HG03135 (cell line): ENCODE measurements around the gene SULT2A1.
"Not testable (repeated sequence)": the region's sequence is repeated elsewhere in the genome, so short reads cannot be mapped to it uniquely, and the experiment has no call there.

ENCODE experiments used
- ATAC-seq: cut with Tn5 transposase; IDR thresholded peaks from one replicate; pipeline ENCODE4 v1.9.1; 2021; ENCODE audit warnings: mild to moderate bottlenecking, moderate library complexity; ENCODE audit not compliant: unreplicated experiment

The SULT2A1 gene

DNA sequence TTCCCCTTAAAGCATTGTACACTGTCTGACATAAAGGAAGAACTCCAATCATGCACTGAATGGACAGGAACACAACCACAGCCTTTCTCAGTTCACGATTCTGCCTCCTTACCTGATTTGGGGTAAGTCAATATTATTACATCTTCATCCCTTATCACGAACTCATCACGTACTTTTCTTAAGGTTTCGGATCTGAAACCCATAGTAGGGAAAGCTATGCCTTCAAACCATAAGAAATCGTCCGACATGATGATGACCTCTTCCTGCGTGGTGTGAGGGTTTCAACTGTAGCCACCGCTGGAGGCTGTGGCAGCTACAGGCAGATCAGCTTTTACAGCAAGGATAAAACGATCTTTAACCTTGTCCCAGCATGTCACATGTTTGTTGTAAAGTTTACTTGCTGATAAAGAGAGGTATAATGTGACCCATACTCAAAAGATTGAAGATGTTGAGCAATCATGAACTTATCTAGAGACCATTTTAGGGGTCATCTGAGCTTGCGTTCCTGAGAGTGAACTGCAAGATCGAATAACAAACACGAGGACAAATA is at the start of gene SULT2A1:
SULT2A1 (minus strand) TSS at position 306 of the 550 bp plus-strand sequence; CDS start at position 248, 58 bp downstream.
- no peak for ATAC-seq

- not testable (repeated sequence) for ATAC-seq
Observed at GRCh38 chr19:47928581-47928980, 42.5 kb upstream of the SULT2A1 start.

DNA sequence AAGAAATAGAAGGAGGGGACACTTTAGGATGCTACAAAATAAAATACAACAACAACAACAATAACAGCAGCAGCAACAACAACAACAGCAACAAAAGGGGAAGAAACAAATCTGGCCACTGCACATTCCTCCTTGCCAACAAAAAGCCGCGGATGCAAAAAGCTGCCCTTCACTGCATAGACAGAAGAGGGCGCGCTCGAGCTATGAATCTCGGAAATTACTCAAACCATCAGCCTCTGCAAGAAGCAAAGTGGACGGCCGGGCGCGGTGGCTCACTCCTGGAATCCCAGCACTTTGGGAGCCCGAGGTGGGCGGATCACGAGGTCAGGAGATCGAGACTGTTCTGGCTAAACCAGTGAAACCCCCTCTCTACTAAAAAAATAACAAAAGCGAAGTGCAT is 34.0 kb upstream of the SULT2A1 start:
- ATAC-seq = not testable (repeated sequence)

DNA sequence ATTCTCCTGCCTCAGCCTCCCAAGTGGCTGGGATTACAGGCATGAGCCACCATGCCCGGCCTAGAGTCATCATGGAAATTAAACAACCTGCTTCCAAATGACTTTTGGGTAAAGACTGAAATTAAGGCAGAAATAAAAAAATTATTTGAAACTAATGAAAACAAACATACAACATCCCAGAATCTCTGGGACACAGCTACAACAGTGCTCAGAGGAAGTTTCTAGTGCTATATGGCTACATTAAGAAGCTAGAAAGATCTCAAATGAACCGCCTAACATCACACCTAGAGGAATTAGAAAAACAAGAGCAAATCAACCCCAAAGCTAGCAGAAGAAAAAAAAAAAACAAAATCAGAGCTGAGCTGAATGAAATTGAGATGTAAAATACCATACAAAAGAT is 24.1 kb upstream of the SULT2A1 start:
- not testable (repeated sequence) for ATAC-seq

DNA sequence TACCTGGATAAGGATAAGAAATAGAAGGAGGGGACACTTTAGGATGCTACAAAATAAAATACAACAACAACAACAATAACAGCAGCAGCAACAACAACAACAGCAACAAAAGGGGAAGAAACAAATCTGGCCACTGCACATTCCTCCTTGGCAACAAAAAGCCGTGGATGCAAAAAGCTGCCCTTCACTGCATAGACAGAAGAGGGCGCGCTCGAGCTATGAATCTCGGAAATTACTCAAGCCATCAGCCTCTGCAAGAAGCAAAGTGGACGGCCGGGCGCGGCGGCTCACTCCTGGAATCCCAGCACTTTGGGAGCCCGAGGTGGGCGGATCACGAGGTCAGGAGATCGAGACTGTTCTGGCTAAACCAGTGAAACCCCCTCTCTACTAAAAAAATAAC is 23.2 kb upstream of the SULT2A1 start:
- ATAC-seq = not testable (repeated sequence)

- no peak for ATAC-seq
Observed at GRCh38 chr19:47901370-47901769, 15.3 kb upstream of the SULT2A1 start.

DNA sequence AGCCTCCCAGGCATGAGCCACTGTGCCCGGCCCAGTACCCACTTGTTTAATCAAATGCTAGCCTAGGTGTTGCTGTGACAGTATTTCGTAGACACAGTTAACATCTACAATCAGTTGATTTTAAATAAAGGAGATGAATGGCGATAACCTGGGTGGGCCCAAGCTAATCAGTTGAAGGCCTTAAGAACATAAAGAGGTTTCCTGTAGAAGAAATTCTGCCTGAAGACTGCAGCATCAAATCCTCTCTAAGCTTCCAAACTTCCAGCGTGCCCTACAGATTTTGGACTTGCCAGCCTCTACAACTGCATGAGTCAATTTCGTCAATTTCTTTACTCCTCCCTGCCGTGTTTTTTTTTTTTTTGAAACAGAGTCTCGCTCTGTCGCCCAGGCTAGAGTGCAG is 13.2 kb upstream of the SULT2A1 start:
- ATAC-seq = no peak

- no peak for ATAC-seq
Observed at GRCh38 chr19:47897861-47898260, 11.7 kb upstream of the SULT2A1 start.

GRCh38 chr19:47896773-47897172 is 10.7 kb upstream of the SULT2A1 start:
- no peak for ATAC-seq

GRCh38 chr19:47896019-47896418 is 9.9 kb upstream of the SULT2A1 start:
- ATAC-seq = no peak

- no peak for ATAC-seq
Observed at GRCh38 chr19:47895165-47895782, 9.2 kb upstream of the SULT2A1 start.

- ATAC-seq = no peak
Observed at GRCh38 chr19:47891923-47892666, 6.0 kb upstream of the SULT2A1 start.

DNA sequence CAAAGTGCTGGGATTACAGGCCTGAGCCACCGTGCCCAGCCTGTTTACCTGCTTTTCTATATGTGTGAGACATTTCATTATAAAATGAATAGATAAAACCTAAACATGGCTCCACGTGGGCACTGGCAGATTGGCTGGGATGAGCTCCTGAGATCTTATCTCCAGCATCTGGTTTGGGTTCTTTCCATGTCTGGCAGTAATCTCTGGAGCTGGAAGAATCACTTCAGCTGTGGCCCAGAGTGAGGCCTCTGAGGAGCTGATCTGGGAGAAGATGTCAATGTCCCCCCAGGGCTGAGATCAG is 5.5 kb upstream of the SULT2A1 start:
- ATAC-seq = no peak

- ATAC-seq = no peak
Observed at GRCh38 chr19:47890865-47891621, 4.9 kb upstream of the SULT2A1 start.

GRCh38 chr19:47885067-47885463 is 1.1 kb downstream of the SULT2A1 start:
- ATAC-seq = no peak

DNA sequence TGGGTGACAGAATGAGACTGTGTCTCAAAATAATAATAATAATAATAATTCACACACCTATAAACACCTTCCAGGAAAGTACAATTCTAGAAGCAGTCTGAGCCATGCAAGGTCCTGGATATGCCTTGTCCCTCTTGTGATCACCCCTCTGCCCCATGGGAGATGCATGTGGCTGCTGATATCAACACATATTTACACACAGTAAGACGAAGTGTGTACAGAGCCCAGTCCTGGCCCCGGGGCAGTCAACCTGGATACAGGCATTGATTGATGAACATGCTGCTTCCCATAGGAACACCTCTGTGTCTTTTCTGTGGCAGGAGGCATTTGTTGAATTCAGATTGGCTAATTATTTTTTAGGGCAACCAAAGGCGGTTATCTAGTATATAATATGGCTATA is 3.2 kb downstream of the SULT2A1 start:
- no peak for ATAC-seq

DNA sequence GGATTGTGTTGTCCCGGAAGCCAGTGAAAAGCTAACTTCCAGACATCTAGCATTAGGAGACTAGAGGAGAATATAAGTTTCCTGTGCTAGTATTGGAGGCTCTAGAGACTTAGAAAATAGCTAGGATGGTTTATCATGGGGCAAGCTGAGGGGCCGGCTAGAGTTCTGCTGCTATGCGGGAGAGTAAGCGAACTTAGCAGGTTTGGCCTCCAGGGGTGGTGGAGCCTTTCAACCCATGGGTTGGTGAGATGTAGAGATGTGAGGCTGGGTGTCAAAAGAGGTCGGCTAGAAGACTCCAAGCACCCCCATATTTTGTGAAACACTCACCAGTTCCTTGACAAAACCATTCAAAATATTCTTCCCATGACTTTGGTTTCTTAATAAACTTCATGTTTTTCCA is 4.4 kb downstream of the SULT2A1 start:
- no peak for ATAC-seq

GRCh38 chr19:47879385-47879784 is 6.7 kb downstream of the SULT2A1 start:
- not testable (repeated sequence) for ATAC-seq

- ATAC-seq = no peak
Observed at GRCh38 chr19:47878906-47879305, 7.2 kb downstream of the SULT2A1 start.

- no peak for ATAC-seq
Observed at GRCh38 chr19:47865166-47865565, 20.9 kb downstream of the SULT2A1 start.

DNA sequence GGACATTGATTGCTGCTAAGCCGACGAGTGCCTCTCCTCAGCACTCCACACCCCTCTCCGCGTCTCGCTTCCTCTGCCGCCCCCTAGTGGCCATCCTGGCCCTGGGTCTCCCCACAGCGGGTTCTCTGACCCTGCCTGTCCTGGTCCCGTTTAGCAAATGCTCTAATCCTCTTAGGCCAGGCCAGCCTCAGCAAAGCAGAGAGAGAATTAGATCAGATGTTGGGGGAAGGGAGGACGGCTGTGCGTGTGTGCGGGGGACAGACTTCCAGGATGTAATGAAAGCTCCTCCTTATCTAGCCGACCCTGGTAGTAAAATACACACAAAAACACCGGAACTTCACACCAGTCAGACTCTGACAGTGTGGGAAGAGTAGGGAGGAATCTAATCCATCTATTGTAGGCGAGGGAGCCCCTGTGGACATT is 22.6 kb downstream of the SULT2A1 start:
- no peak for ATAC-seq

DNA sequence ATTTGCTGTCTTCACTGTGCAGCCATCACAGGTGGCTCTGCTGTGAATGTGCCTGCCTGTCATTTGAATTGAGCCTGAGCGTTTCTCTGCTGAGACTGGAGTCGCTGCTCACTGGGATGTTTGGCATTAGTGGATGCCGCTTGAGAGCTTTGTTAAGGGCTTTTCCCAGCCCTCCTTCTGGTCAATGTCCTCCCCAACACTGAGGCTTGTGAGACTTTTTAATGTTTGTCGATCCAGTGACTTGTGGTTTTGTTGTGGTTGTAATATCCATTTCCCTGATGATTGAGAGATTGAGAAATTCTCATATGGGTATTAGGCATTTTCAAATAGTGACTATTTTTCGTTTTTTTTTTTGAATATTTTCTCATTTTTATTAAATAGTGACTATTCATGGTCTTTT is 24.5 kb downstream of the SULT2A1 start:
- ATAC-seq = no peak
